HL-60 (cell line): ENCODE measurements around the gene GPC3.

Experiments used
- CTCF ChIP-seq: IDR thresholded peaks from one replicate; pipeline ENCODE4 v1.5.1; 2011; ENCODE audit warnings: low read length, control low read depth, inconsistent platforms; ENCODE audit not compliant: insufficient read depth
- TF ChIP-seq, protein P1 (sequence below): IDR thresholded peaks from 2 replicates; pipeline ENCODE4 v1.6.1; 2012; ENCODE audit warnings: low read depth; ENCODE audit not compliant: insufficient replicate concordance

- TF ChIP-seq CTCF = no peak
- TF ChIP-seq, protein P1, sequence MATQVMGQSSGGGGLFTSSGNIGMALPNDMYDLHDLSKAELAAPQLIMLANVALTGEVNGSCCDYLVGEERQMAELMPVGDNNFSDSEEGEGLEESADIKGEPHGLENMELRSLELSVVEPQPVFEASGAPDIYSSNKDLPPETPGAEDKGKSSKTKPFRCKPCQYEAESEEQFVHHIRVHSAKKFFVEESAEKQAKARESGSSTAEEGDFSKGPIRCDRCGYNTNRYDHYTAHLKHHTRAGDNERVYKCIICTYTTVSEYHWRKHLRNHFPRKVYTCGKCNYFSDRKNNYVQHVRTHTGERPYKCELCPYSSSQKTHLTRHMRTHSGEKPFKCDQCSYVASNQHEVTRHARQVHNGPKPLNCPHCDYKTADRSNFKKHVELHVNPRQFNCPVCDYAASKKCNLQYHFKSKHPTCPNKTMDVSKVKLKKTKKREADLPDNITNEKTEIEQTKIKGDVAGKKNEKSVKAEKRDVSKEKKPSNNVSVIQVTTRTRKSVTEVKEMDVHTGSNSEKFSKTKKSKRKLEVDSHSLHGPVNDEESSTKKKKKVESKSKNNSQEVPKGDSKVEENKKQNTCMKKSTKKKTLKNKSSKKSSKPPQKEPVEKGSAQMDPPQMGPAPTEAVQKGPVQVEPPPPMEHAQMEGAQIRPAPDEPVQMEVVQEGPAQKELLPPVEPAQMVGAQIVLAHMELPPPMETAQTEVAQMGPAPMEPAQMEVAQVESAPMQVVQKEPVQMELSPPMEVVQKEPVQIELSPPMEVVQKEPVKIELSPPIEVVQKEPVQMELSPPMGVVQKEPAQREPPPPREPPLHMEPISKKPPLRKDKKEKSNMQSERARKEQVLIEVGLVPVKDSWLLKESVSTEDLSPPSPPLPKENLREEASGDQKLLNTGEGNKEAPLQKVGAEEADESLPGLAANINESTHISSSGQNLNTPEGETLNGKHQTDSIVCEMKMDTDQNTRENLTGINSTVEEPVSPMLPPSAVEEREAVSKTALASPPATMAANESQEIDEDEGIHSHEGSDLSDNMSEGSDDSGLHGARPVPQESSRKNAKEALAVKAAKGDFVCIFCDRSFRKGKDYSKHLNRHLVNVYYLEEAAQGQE = no peak
Observed at GRCh38 chrX:133745349-133745748, 240.0 kb downstream of the GPC3 start.
